SJCRH30 (cell line): ENCODE data around the gene SLC35B2. TPM values are rescaled to one million over a fixed set of nuclear protein-coding genes. Genes with fewer than 3 reads are reported as not detected.
A peak's percentile ranks its signal among the peaks of the same experiment; 100 is the strongest.

Source experiments
- DNase-seq, 2 experiments: peaks; one replicate each; pipeline ENCODE4 v3.0.0-alpha.2; 2015 to 2020
- H3K27ac ChIP-seq: fragments of 250-450 bp; sonication (Bioruptor Pico); 2 replicates; pipeline ENCODE4 v1.5.1; 2020; ENCODE audit warnings: mild to moderate bottlenecking, moderate library complexity
- H3K27me3 ChIP-seq: fragments of 250-450 bp; sonication (Bioruptor Pico); 2 replicates; pipeline ENCODE4 v1.5.1; 2020; ENCODE audit warnings: mild to moderate bottlenecking, moderate library complexity
- H3K36me3 ChIP-seq: fragments of 250-450 bp; sonication (Bioruptor Pico); 2 replicates; pipeline ENCODE4 v1.5.1; 2020; ENCODE audit warnings: mild to moderate bottlenecking, moderate library complexity
- H3K4me1 ChIP-seq: fragments of 250-450 bp; sonication (Bioruptor Pico); 2 replicates; pipeline ENCODE4 v1.5.1; 2020; ENCODE audit warnings: mild to moderate bottlenecking, moderate library complexity
- H3K4me3 ChIP-seq: fragments of 250-450 bp; sonication (Bioruptor Pico); 2 replicates; pipeline ENCODE4 v1.5.1; 2020; ENCODE audit warnings: mild to moderate bottlenecking, moderate library complexity
- H3K9me3 ChIP-seq: fragments of 250-450 bp; sonication (Bioruptor Pico); replicated peaks from 2 replicates; pipeline ENCODE4 v1.5.1; 2020; ENCODE audit warnings: mild to moderate bottlenecking, moderate library complexity
- total RNA-seq: library from RNA; depleted of rRNA; stranded (reverse); fragments of >200 nt; shearing (Covaris generic); gene quantifications from 2 replicates; pipeline ENCODE4 v1.2.3, GENCODE V29; 2014

The SLC35B2 gene
- total RNA-seq, 1 experiment from 2014 or later: 27.8 TPM

DNA sequence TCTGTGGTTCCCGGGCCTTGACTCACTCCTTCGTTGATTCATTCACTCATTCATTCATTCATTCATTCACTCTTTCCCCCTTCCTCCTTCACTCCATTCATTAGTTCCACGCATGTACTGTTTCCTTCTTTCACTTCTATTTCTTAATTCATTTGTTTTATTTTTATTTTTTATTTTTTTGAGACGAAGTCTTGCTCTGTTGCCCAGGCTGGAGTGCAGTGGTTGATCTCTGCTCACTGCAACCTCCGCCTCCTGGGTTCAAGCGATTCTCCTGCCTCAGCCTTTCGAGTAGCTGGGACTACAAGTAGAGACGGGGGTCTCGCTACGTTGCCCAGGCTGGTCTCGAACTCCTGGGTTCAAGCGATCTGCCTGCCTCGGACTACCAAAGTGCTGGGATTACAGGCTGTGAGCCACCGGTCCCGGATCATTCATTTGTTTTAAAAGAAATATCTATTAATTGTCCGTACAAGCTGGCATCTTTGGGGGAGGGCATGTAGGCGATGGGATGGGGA lies 8.4 kb upstream of the SLC35B2 start:
- Histone ChIP-seq H3K4me3 (peak overlapping the region; percentile 73), H3K4me1 (peaks cover 11% of the 10 kb centered on the region; the same call in 1 of the 2 replicates), H3K27ac (no peak overlapping the region), H3K9me3 (no peaks in the 10 kb centered on the region), H3K27me3 (peaks cover 14% of the 10 kb centered on the region), H3K36me3 (no peaks in the 10 kb centered on the region)
- DNase-seq: no peak

DNA sequence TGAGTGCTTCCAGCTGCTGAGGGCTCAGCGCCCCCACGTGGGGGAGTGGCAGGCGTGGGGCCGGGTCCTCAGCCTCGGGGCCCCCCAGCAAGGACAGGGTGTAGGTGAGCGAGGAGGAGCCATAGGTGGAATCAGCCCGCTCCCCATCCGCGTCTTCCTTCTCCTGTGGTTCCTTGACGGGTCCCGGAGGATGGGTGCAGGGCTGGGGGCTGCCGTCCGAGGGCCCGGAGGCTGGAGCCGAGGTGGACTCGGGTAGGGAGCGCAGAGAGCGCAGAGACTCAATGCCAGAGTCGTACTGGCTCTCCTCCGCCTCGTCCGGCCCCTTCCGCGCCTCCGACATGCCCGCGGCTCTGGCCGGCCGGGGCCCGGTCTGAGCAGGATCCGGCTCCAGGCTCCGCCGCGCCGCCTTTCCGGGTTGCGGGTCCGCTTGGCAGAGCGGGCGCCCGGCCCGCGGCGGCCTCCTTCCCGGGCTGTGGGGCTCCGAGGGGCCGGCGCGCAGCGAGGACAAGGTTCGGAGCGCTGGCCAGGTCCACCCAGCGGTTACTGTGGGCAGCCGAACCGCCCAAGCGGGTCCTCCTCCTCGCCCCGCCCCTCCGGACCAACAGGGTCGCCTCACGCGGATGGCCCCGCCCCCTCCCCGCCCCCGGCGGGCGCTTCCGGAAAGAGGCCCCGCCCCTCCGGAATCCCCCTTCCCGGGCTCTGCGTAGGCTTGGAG lies 7.8 kb upstream of the SLC35B2 start, which contains the start of gene NFKBIE:
TSS of gene NFKBIE (minus strand) at position 545 of the 715 bp plus-strand sequence. CDS start at position 340, 205 bp downstream.
- Histone ChIP-seq H3K9me3 (no peaks in the 10 kb centered on the region), H3K27ac (no peak within 1 kb of the TSS; the same call in 1 of the 2 replicates), H3K27me3 (peaks cover 14% of the 10 kb centered on the region), H3K4me3 (peak within 1 kb of the TSS; percentile 73), H3K36me3 (no peaks in the 10 kb centered on the region), H3K4me1 (peaks cover 11% of the 10 kb centered on the region; the same call in 1 of the 2 replicates)
- peak; percentile 88 to 89 for DNase-seq

DNA sequence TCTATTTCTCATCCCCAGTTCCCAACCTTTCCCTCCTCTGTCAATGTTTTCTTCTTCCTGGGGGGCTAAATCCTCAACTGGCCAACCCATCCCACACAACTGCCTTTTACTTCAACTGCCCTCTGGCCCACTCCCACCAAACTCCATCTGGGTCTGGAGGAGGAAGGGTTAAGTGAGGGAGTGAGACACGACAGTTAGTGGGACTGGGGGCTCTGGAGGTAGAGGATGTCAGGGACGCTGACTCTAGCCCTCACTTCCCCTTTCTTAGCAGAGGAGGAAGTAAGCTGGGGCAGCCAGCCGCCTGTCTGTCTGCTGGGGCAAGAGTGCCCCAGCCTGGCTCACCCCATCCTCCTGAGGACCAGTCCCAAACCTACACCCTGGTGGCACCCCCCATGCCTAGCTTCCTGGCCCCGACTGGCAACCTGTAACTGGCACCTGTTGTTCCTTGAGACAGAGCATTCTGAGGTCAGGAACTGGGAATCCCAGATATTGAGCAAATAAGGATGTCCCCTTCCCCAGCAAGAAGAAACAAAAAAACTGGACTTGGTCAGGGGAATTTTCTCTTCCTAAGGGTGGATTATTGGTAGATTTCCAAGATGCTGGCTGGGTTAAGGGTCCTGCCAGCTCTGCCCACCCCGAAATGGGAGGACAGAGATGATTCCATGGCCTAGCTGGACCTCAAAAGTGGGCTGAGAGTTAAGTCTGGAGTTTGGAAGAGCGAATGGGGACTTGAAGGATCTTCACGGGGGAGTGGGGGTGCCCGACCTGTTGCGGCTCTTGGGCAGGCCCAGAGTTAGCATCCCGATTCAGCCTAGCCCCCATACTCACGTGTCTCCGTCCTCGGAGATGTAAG lies 7.1 kb upstream of the SLC35B2 start:
- Histone ChIP-seq H3K9me3 (no peaks in the 10 kb centered on the region), H3K4me1 (peaks cover 11% of the 10 kb centered on the region; the same call in 1 of the 2 replicates), H3K36me3 (no peaks in the 10 kb centered on the region), H3K4me3 (peak overlapping the region; percentile 73), H3K27ac (no peak overlapping the region), H3K27me3 (peaks cover 7% of the 10 kb centered on the region; the same call in 1 of the 2 replicates)
- DNase-seq: no peak

DNA sequence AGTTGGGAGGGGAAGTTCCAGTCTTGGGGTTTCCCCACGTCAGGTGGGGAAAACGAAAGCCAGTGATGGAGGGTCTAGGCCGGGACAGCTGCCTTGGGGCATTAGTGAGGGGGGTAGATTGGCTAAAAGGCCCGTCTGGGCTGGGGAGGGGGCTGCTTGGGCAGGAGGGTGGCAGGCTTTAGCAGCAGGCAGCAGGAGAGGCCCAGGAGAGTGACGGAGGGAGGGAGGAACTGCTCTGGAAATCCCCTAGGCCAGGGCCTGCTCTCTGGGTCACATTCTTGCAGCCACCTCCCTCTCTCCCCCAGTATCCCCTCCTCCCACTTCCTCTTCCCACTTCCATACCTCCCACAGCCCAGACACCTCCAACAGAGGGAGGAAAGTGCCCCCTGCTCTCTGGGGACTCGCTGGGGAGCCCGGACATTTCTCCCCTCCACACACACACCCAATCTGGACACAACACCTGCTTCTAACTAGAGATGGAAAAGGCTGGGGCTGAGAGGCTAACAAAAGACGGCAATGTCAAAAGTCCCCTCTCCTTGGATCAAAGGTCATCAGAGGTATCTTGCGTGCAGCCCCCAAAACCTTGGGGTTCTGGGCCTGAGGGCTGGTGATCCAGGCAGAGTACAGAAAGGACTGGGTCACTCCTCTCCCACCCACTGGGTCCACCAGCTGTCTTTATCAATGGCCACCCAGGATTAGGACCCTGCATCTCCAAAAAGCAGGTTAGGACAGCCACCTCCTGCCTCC lies 6.2 kb upstream of the SLC35B2 start:
- Histone ChIP-seq H3K4me1 (peaks cover 11% of the 10 kb centered on the region; the same call in 1 of the 2 replicates), H3K27ac (no peak overlapping the region), H3K36me3 (no peaks in the 10 kb centered on the region), H3K27me3 (peaks cover 1% of the 10 kb centered on the region; the same call in 1 of the 2 replicates), H3K4me3 (no peak overlapping the region), H3K9me3 (no peaks in the 10 kb centered on the region)
- DNase-seq: no peak

DNA sequence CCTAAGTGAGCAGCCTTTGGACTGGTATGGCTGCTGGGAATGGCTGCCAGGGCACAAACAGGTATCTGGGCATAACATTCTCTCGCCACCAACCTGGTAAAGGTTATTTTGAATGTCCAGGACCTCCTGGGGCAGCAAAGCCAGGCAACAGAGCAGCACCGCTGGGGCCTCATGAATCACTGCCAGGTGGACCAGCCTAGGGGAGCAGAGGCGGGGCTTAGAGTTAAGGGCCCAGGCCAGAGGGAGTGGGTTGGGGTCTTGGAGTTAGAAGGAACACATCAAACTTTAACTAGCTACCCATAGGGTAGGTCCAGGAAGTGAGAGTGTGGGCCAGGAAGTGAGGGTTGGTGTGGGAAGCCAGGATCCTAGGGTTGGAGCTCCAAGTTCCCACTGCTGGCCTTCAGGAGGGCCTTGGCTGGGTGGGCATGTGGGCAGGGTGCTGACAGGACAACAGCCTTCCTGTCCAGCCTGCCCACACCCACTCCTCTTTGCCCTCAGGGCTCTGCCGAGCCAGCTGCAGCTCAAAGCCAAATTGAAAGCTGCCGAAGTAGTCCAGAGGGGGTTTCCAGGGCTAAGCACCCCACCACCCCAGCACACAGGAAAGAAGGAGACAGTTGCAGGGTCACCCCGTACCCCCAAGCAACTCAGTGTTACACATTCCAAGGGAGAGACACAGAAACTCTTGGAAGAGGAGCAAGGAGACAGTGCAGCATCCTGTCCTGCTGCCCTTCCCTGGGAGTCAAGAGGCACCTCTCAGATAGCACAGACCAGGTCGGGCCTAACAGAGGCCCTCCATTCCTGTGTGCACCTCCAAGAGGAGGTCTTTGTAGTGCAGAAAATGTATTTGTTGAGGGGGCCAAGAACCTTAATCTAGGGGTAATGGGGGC lies 5.4 kb upstream of the SLC35B2 start:
- Histone ChIP-seq H3K4me1 (peaks cover 15% of the 10 kb centered on the region), H3K9me3 (no peaks in the 10 kb centered on the region), H3K27me3 (no peaks in the 10 kb centered on the region), H3K4me3 (no peak overlapping the region), H3K27ac (no peak overlapping the region), H3K36me3 (no peaks in the 10 kb centered on the region)
- no peak for DNase-seq

GRCh38 chr6:44261581-44261980 lies 4.3 kb upstream of the SLC35B2 start:
- Histone ChIP-seq H3K9me3 (no peaks in the 10 kb centered on the region), H3K27ac (no peak overlapping the region), H3K27me3 (no peaks in the 10 kb centered on the region), H3K4me3 (no peak overlapping the region), H3K4me1 (peaks cover 17% of the 10 kb centered on the region), H3K36me3 (no peaks in the 10 kb centered on the region)
- DNase-seq: no peak

DNA sequence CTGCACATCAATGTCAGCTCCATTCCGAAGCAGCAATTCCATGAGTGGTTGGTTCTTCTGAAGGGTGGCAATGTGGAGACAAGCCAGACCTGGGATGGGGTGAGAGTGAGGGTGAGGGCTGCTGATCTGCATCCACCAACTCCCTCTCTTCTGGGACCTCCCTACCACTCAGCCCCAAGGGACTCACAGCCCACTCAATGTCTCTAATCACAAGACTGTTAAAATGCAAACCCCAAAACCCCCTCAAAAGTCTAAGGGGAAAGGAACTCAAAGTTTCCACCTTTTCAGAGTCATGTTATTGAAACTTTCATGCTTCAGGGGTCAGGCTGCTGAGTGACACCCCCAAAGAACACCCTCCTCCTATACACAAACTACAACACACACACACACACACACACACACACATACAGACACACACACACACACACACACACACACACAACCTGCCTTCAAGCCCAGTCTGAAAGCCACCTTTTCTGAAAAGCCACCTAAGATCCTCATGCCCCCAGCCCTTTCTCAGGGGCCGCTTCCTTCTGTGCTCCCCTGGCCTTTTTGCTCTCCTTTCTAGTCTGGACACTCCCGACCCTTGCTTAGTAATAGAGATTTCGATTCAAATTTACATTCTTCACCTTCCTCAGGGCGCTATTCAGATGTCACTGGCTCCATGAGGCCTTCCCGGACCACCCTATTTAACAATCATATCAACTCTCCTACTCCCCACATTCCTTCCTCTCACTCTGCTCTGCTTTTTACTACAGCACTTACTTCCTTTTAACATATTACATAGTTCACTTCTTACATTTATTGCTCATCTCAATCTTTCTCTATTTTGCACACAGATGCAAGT lies 3.3 kb upstream of the SLC35B2 start:
- Histone ChIP-seq H3K36me3 (no peaks in the 10 kb centered on the region), H3K27me3 (no peaks in the 10 kb centered on the region), H3K27ac (no peak overlapping the region), H3K4me1 (peaks cover 17% of the 10 kb centered on the region), H3K9me3 (no peaks in the 10 kb centered on the region), H3K4me3 (no peak overlapping the region)
- DNase-seq: no peak

DNA sequence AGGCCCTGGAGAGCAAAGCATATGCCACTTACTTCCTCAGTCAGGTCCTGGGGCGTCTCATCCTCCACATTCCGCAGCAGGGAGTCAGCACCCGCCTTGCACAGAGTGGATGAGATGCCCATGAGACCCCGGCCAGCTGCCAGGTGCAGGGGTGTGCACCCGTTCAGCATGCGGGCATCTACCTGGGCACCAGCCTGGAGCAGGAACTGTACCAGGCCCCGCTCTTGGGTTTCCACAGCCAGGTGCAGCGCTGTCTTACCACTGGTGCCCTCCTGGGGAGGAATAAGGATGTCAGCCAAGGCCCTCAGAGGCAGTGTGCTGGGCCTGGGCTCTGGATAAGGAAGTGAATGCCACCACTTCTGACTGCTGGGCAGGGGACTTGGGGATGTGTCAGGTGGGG lies 2.7 kb upstream of the SLC35B2 start:
- DNase-seq: no peak
- Histone ChIP-seq H3K36me3 (peaks cover 7% of the 10 kb centered on the region), H3K27me3 (no peaks in the 10 kb centered on the region), H3K9me3 (no peaks in the 10 kb centered on the region), H3K4me1 (peaks cover 17% of the 10 kb centered on the region), H3K4me3 (no peak overlapping the region), H3K27ac (no peak overlapping the region)

DNA sequence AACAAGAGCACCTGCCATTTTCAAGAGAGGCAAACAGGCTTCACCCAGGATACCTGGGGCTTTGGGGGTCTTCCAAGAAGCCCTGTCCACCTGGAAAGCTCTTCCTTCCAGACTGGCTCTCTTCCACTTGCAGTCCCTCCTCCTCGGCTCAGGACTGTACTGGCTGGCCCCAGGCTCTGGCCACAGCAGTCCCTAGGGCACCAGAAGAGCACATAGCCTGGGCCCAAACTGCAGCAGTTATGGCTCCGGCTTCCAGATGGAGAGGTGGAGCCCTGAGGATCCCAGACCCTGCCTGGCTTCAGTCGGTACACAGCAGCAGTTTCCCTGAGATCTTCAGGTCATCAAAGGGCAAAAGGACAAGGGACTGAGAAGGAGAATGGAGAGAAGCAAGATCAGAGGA lies 1.6 kb upstream of the SLC35B2 start:
- Histone ChIP-seq H3K27ac (no peak overlapping the region), H3K9me3 (no peaks in the 10 kb centered on the region), H3K27me3 (no peaks in the 10 kb centered on the region), H3K36me3 (peaks cover 17% of the 10 kb centered on the region), H3K4me3 (no peak overlapping the region), H3K4me1 (peaks cover 10% of the 10 kb centered on the region)
- DNase-seq: no peak

DNA sequence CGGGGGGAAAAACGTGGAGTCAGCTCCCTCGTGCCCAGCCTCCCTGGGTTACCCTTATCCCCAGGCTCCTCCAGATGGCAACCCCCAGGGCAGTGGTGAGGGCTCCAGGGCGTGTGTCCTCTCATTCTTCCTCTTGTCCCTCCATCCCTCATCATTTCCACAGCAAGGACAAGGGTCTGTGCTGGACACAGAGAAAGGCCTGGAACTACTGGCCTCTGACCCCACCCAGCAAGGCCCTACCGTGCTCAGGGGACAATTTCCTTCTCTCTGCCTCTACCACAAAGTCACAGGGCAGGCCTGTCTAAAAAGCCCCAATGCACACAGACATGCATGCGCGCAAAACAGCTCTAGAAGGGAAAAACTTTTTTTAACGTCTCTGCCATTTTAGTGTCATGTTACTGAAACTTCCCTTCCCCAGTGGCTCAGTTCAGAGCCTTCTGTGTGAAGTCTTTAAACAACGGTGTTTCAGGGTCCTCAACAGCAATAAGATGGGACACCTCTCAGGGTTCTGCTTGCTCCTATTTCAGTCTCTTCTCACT lies 1.1 kb upstream of the SLC35B2 start:
- Histone ChIP-seq H3K4me1 (peaks cover 7% of the 10 kb centered on the region), H3K4me3 (no peak overlapping the region), H3K36me3 (peaks cover 23% of the 10 kb centered on the region), H3K27me3 (no peaks in the 10 kb centered on the region), H3K27ac (no peak overlapping the region), H3K9me3 (no peaks in the 10 kb centered on the region)
- no peak for DNase-seq

DNA sequence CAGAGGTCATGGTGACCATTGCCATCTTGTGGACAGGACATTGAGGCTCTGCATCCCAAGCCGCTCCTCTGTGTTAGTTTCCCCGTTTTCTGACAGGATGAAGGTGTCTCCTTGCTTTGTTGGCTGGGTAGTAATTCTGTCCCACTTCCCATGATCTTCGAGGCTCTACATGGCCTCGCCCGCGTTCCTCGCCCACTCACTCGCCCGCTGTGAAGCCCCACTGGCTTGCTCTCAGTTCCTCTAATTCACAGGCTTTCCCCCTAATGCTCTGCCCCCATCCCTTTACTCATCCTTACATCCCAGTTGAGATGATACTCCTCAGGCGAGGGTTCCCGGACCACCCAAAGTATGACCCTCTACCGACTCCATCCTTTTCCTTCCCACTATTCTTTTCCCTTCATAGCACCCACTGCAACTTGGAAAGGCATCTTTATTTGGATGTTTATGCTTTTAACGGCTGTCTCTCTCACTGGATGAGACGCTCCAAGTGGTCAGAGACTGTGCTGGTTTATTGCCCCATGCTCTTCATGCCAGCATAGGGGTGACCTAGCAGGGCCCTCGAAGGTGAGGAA lies 511 bp upstream of the SLC35B2 start:
- no peaks in the 10 kb centered on the region for H3K9me3 ChIP-seq
- DNase-seq: no peak
- H3K36me3 ChIP-seq: peaks cover 28% of the 10 kb centered on the region
- peak overlapping the region; percentile 79 for H3K27ac ChIP-seq
- no peaks in the 10 kb centered on the region for H3K27me3 ChIP-seq
- H3K4me1 ChIP-seq: peaks cover 7% of the 10 kb centered on the region
- peak overlapping the region; percentile 84 for H3K4me3 ChIP-seq

DNA sequence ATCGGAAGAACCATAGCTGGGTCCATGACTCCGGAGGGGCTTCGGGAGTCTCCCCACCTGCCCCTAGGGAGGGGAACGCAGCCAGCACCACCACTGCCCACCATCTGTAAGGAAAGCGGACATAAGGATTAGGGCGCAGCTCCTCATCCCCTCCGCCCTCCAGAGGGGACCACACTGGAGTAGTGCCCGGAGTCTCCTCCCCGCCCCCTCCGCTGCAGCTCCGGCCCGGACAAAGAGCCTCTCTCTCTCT lies 628 bp downstream of the SLC35B2 start:
- Histone ChIP-seq H3K27ac (peak overlapping the region; percentile 79), H3K27me3 (no peaks in the 10 kb centered on the region), H3K36me3 (peaks cover 40% of the 10 kb centered on the region), H3K4me1 (peaks cover 7% of the 10 kb centered on the region), H3K4me3 (peak overlapping the region; percentile 84), H3K9me3 (no peaks in the 10 kb centered on the region)
- no peak for DNase-seq
